Activated CD4-positive, CD25-positive, alpha-beta regulatory T cell (primary cell): ENCODE data around the gene MYEOV.

Source experiments
- DNase-seq, 4 experiments: peaks; one replicate each; lab custom pipeline; 2025; lab: John Stamatoyannopoulos, UW

MYEOV gene

GRCh38 chr11:69265911-69266510 lies 27.9 kb upstream of the MYEOV start:
- DNase-seq, result no peak

- no peak for DNase-seq
Measured at GRCh38 chr11:69267395-69267805, 26.6 kb upstream of the MYEOV start.

- no peak for DNase-seq
Measured at GRCh38 chr11:69268911-69269310, 25.0 kb upstream of the MYEOV start.

GRCh38 chr11:69269388-69269787 lies 24.6 kb upstream of the MYEOV start:
- DNase-seq, result no peak

GRCh38 chr11:69269926-69270697 lies 23.8 kb upstream of the MYEOV start:
- DNase-seq, result no peak

- no peak for DNase-seq
Measured at GRCh38 chr11:69270941-69271340, 23.0 kb upstream of the MYEOV start.

- no peak for DNase-seq
Measured at GRCh38 chr11:69272055-69272454, 21.9 kb upstream of the MYEOV start.

- DNase-seq, result no peak
Measured at GRCh38 chr11:69272831-69273485, 21.0 kb upstream of the MYEOV start.

- no peak for DNase-seq
Measured at GRCh38 chr11:69273571-69273970, 20.4 kb upstream of the MYEOV start.

- no peak for DNase-seq
Measured at GRCh38 chr11:69274531-69275016, 19.4 kb upstream of the MYEOV start.

GRCh38 chr11:69275178-69275577 lies 18.8 kb upstream of the MYEOV start:
- DNase-seq, result no peak

- no peak for DNase-seq
Measured at GRCh38 chr11:69276165-69276564, 17.8 kb upstream of the MYEOV start.

GRCh38 chr11:69277074-69277809 lies 16.7 kb upstream of the MYEOV start:
- DNase-seq, result no peak

- no peak for DNase-seq
Measured at GRCh38 chr11:69278091-69278867, 15.7 kb upstream of the MYEOV start.

GRCh38 chr11:69280451-69280850 lies 13.5 kb upstream of the MYEOV start:
- no peak for DNase-seq

- DNase-seq, result no peak
Measured at GRCh38 chr11:69280994-69281393, 13.0 kb upstream of the MYEOV start.

GRCh38 chr11:69283446-69283845 lies 10.5 kb upstream of the MYEOV start:
- no peak for DNase-seq

- no peak for DNase-seq
Measured at GRCh38 chr11:69284081-69284511, 9.9 kb upstream of the MYEOV start.

- DNase-seq, result no peak
Measured at GRCh38 chr11:69285091-69285490, 8.9 kb upstream of the MYEOV start.

GRCh38 chr11:69285766-69286165 lies 8.2 kb upstream of the MYEOV start:
- no peak for DNase-seq
